ENCODE measurements around the gene TMEM250.
"Not testable (repeated sequence)": the region's sequence is repeated elsewhere in the genome, so short reads cannot be mapped to it uniquely, and the experiment has no call there.

Gene TMEM250

GRCh38 chr9:136118320-136119060 is at the start of gene TMEM250:
Gene TMEM250 (minus strand): TSS chr9:136118875. CDS start chr9:136116900, 1,975 bp downstream.
- DNase-seq (ENCODE audit: low read depth) = peak; percentile 94

- DNase-seq (ENCODE audit: low read depth) = no peak
Measured at GRCh38 chr9:136163248-136163850, 44.7 kb upstream of the TMEM250 start.

GRCh38 chr9:136160995-136161610 is 42.4 kb upstream of the TMEM250 start:
- no peak for DNase-seq (ENCODE audit: low read depth)

DNA sequence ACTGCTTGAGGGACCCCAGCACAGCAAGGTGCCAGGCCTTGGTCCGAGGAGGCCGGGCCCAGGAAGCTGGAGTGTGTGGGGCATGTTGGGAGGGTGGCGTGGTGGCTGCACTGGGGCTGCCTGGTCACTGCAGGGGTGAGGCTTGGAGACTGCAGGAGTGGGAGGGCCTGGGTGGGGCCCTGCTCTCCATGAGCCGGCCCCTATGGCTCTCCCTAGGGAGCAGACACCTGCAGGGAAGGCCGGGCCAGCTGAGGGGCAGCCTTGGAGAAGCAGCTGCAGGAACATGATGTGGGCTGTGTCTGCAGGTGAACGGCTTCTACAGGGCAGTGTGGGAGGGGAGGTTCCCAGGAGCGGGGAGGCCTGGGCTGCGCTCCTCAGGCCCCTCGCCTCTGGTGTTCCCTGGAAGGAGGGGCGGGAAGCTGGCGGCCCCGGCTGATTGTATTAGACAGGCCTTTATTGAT is 41.7 kb upstream of the TMEM250 start:
- no peak for DNase-seq (ENCODE audit: low read depth)

DNA sequence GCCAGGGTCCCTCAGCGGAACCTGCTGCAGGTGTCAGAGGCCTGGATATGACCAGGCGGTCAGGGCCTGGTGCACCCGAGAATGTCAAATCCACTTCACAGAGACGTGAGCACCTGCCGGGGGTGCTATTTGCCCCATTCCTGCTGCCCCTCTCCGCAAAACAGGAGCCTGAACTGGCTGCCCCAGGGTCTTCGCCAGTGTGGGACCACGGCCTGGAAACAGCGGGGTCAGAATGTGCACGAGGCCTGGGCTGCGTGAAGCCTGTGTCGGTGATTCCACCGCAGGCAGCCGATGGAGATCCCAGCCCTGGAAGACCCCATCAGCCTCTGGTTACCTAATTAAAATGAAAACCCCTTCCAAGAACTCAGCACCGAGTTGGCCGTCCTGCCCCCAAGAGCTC is 41.2 kb upstream of the TMEM250 start:
- DNase-seq (ENCODE audit: low read depth) = no peak

- DNase-seq (ENCODE audit: low read depth) = no peak
Measured at GRCh38 chr9:136157477-136158265, 39.0 kb upstream of the TMEM250 start.

GRCh38 chr9:136156209-136157120 is 37.8 kb upstream of the TMEM250 start:
- DNase-seq (ENCODE audit: low read depth) = no peak

DNA sequence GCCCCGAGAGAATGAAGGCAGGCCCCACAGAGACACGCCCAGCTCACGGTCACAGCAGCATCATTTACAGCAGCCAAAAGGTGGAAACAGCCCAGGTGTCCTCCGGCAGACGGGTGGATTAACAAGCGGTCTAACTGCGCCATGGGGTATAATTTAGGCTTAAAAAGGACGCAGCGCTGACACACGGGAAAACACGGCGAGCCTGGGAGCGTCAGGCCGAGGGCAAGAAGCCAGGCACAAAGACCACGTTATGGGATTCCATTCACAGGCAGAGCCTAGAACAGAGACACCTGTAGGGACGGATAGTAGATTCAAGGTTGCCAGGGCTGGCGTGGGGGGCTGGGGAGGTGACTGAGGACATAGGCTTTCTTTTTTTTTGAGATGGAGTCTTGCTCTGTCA is 36.9 kb upstream of the TMEM250 start:
- DNase-seq (ENCODE audit: low read depth) = no peak

- DNase-seq (ENCODE audit: low read depth) = no peak
Measured at GRCh38 chr9:136154943-136155342, 36.3 kb upstream of the TMEM250 start.

- DNase-seq (ENCODE audit: low read depth) = no peak
Measured at GRCh38 chr9:136153381-136154065, 34.8 kb upstream of the TMEM250 start.

DNA sequence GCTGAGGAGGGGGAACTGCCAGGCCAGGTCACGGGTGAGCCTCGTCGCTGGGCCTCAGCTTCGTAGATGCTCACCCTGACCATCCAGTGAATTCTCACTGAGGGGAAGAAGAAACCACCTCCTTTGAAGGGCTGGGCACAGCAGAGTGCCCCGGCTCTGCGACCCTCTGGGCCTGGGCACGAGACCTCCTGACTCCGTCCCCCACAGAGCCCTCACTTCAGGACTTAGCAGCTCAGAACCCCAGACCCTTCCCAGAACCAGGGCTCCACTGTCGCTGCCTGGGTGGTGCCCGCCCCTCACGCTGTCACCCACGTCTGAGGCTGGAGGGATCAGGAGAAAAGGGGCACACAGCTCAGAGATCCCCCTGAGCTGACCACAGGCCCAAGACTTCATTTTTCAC is 34.3 kb upstream of the TMEM250 start:
- DNase-seq (ENCODE audit: low read depth) = no peak

DNA sequence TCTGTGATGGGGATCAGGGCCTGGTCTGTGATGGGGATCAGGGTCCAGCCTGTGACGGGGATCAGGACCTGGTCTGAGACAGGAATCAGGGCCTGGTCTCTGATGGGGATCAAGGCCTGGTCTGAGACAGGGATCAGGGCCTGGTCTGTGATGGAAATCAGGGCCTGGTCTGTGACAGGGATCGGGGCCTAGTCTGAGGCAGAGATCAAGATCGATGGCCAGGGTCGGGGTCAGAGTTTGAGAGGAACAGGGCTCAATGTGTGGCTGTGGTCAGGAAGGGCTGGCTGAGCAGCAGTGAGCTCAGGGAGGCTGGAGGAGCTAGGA is 33.8 kb upstream of the TMEM250 start:
- no peak for DNase-seq (ENCODE audit: low read depth)

DNA sequence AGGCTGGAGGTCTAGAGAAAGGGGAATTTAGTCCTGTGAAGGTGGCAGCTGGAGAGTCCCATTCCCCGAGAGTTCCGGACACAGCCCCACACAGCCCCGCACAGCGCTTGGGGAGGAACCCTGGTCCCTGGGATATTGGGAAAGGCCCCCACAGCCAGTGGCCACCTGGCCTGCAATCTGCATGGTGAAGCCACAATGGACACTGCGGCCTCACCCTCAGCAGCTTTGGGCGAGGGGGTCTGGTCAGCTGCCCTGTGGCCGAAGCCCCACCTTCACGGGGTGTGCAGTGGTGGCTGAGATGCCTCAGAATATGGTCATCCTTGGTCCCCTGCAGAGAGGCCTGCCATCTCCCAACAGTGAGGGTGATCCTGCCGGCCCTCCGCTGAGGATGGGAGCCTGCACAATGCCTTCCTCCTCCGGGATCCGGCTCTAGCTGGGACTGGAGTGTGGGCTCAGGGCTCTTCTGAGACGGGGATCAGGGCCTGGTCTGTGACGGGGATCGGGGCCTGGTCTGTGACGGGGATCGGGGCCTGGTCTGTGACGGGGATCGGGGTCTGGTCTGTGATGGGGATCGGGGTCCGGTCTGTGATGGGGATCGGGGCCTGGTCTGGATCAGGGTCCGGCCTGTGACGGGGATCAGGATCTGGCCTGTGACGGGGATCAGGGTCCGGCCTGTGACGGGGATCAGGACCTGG is 33.3 kb upstream of the TMEM250 start:
- DNase-seq (ENCODE audit: low read depth) = no peak

DNA sequence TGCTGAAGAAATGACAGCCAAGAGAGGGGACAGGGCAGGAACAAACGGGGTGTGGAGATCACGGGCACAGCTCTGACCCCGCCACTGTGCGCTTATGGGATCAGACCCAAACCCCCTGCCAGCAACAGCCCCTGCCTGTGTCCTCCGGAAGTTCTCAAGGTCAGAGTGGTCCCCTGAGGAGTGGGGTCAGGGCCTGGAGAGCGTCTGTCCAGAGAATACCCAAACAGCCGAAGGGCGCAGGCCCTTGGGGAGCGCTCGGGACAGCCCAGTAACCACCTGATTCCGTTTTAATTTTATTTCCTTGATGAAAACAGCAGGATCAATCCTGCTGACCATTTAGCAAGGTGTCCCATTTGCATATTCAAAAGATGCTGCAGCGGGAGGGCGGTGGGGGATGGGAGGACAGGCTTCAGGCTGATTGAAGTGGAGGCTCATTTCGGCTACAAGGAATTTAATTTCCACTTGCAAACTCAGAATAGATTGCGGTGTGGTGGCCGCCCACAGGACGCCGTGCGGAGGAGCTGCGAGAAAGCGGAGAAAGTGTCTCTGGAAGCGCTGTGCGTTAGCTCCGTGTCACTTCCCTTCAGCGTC is 32.6 kb upstream of the TMEM250 start:
- DNase-seq (ENCODE audit: low read depth) = no peak

- not testable (repeated sequence) for DNase-seq (ENCODE audit: low read depth)
Measured at GRCh38 chr9:136150664-136151213, 32.1 kb upstream of the TMEM250 start.

- DNase-seq (ENCODE audit: low read depth) = no peak
Measured at GRCh38 chr9:136149853-136150252, 31.2 kb upstream of the TMEM250 start.

GRCh38 chr9:136149337-136149736 is 30.7 kb upstream of the TMEM250 start:
- DNase-seq (ENCODE audit: low read depth) = no peak

GRCh38 chr9:136148766-136149165 is 30.1 kb upstream of the TMEM250 start:
- no peak for DNase-seq (ENCODE audit: low read depth)

- no peak for DNase-seq (ENCODE audit: low read depth)
Measured at GRCh38 chr9:136147890-136148714, 29.4 kb upstream of the TMEM250 start.
